Liver (tissue), 9 donors: ENCODE measurements around the gene GPR180. TPM values are rescaled to one million over a fixed set of nuclear protein-coding genes. Genes with fewer than 3 reads are reported as not detected.

Experiments
- DNase-seq: peaks from one replicate; pipeline ENCODE4 v3.0.0-alpha.2; 2017; ENCODE audit warnings: low spot score
- H3K27ac ChIP-seq, 2 donors: one replicate each; pipeline ENCODE4 v1.7.0; 2013; ENCODE audit warnings: inconsistent platforms in 2 of 2, low read length in 2 of 2, control low read depth in 1 of 2, low read depth in 1 of 2, mild to moderate bottlenecking in 1 of 2
- H3K27me3 ChIP-seq, 4 donors: one replicate each; pipeline versions ENCODE4 v1.6.1 to v1.7.0; 2013; ENCODE audit warnings: low read length in 3 of 4, inconsistent platforms in 1 of 4, mild to moderate bottlenecking in 1 of 4, moderate library complexity in 1 of 4; ENCODE audit not compliant: control insufficient read depth in 4 of 4, insufficient read depth in 4 of 4
- H3K36me3 ChIP-seq, 4 donors: one replicate each; pipeline versions ENCODE4 v1.6.1 to v1.7.0; 2013; ENCODE audit warnings: low read length in 3 of 4, mild to moderate bottlenecking in 3 of 4, low read depth in 1 of 4, moderate library complexity in 1 of 4; ENCODE audit not compliant: control insufficient read depth in 4 of 4, insufficient read depth in 3 of 4
- H3K4me1 ChIP-seq, 4 donors: one replicate each; pipeline versions ENCODE4 v1.6.1 to v1.7.0; 2013; ENCODE audit warnings: low read length in 3 of 4, mild to moderate bottlenecking in 3 of 4, moderate library complexity in 1 of 4; ENCODE audit not compliant: control insufficient read depth in 4 of 4, insufficient read depth in 4 of 4
- H3K4me3 ChIP-seq, 3 donors: one replicate each; pipeline versions ENCODE4 v1.6.1 to v1.7.0; 2013; ENCODE audit warnings: low read length in 3 of 3, control low read depth in 1 of 3, low read depth in 1 of 3, mild to moderate bottlenecking in 1 of 3
- H3K9ac ChIP-seq, 2 donors: one replicate each; pipeline ENCODE4 v1.7.0; 2013; ENCODE audit warnings: low read length in 2 of 2, mild to moderate bottlenecking in 2 of 2, moderate library complexity in 2 of 2, control low read depth in 1 of 2, low read depth in 1 of 2
- H3K9me3 ChIP-seq, 4 donors: one replicate each; pipeline versions ENCODE4 v1.6.1 to v1.7.0; 2013; ENCODE audit warnings: low read length in 3 of 4; ENCODE audit not compliant: control insufficient read depth in 4 of 4
- CTCF ChIP-seq: fragments of 150-350 bp; IDR thresholded peaks from 2 replicates; pipeline ENCODE4 v1.5.1; 2017; ENCODE audit warnings: improper control_type of control experiment, low read depth, low read length; ENCODE audit not compliant: missing input control
- EGR1 ChIP-seq, 2 donors: IDR thresholded peaks; 2 replicates each; pipeline ENCODE4 v1.6.1; 2016 to 2018; ENCODE audit warnings: antibody characterized with exemption in 2 of 2, low read depth in 2 of 2
- FOXA1 ChIP-seq: IDR thresholded peaks from 2 replicates; pipeline ENCODE4 v1.6.1; 2016; ENCODE audit warnings: antibody characterized with exemption
- FOXA2 ChIP-seq: IDR thresholded peaks from 2 replicates; pipeline ENCODE4 v1.6.1; 2016; ENCODE audit warnings: antibody characterized with exemption
- GABPA ChIP-seq, 2 donors: IDR thresholded peaks in 1 of 2; conservative IDR thresholded peaks in 1 of 2; 2 replicates each; pipeline ENCODE4 v1.6.1; 2016; ENCODE audit warnings: antibody characterized with exemption in 2 of 2, mild to moderate bottlenecking in 1 of 2, moderate library complexity in 1 of 2
- HNF4A ChIP-seq, 2 donors: conservative IDR thresholded peaks; 2 replicates each; pipeline ENCODE4 v1.6.1; 2016; ENCODE audit warnings: antibody characterized with exemption in 2 of 2, mild to moderate bottlenecking in 2 of 2
- HNF4G ChIP-seq: IDR thresholded peaks from 2 replicates; pipeline ENCODE4 v1.6.1; 2016; ENCODE audit warnings: antibody characterized with exemption
- JUND ChIP-seq, 2 donors: IDR thresholded peaks; 2 replicates each; pipeline ENCODE4 v1.6.1; 2016; ENCODE audit warnings: antibody characterized with exemption in 2 of 2
- MAX ChIP-seq: IDR thresholded peaks from 2 replicates; pipeline ENCODE4 v1.6.1; 2016; ENCODE audit warnings: antibody characterized with exemption
- NR2F2 ChIP-seq: IDR thresholded peaks from 2 replicates; pipeline ENCODE4 v1.6.1; 2016; ENCODE audit warnings: antibody characterized with exemption
- RAD21 ChIP-seq, 2 donors: IDR thresholded peaks; 2 replicates each; pipeline ENCODE4 v1.6.1; 2016; ENCODE audit warnings: antibody characterized with exemption in 2 of 2, mild to moderate bottlenecking in 2 of 2
- RXRA ChIP-seq, 2 donors: IDR thresholded peaks; 2 replicates each; pipeline ENCODE4 v1.6.1; 2017 to 2018; ENCODE audit warnings: antibody characterized with exemption in 2 of 2, mild to moderate bottlenecking in 1 of 2
- SP1 ChIP-seq: IDR thresholded peaks from 2 replicates; pipeline ENCODE4 v1.6.1; 2018; ENCODE audit warnings: antibody characterized with exemption, mild to moderate bottlenecking
- TAF1 ChIP-seq: conservative IDR thresholded peaks from 2 replicates; pipeline ENCODE4 v1.6.1; 2016; ENCODE audit warnings: antibody characterized with exemption, mild to moderate bottlenecking
- YY1 ChIP-seq: IDR thresholded peaks from 2 replicates; pipeline ENCODE4 v1.6.1; 2016; ENCODE audit warnings: antibody characterized with exemption, mild to moderate bottlenecking
- ZBTB33 ChIP-seq: IDR thresholded peaks from 2 replicates; pipeline ENCODE4 v1.6.1; 2016; ENCODE audit warnings: antibody characterized with exemption
- WGBS: extraction: QIAGEN DNeasy Blood & Tissue Kit; methylation state at CpG from one replicate; pipeline ENCODE4 v1.1.7; 2013; 5-methylcytosine and 5-hydroxymethylcytosine counted together
- polyA plus RNA-seq, 2 donors: library from polyadenylated mRNA; stranded (reverse) in 1 of 2; unstranded in 1 of 2; fragments of 200-250 nt in 1 of 2; fragments of >200 nt in 1 of 2; fragmentation: Nextera tagmentation in 1 of 2; extraction: Ambion mirVana in 1 of 2; gene quantifications; one replicate each; pipeline versions ENCODE4 v1.2.1 to v1.2.3, GENCODE V29; 2013 to 2015
- total RNA-seq, 2 donors: library from RNA; depleted of rRNA; stranded (reverse); fragments of >200 nt; gene quantifications; one replicate each; pipeline ENCODE4 v1.2.3, GENCODE V29; 2014
- TF ChIP-seq, protein P1 (sequence below): IDR thresholded peaks from 2 replicates; pipeline ENCODE4 v1.6.1; 2016; ENCODE audit warnings: antibody characterized with exemption, mild to moderate bottlenecking
- TF ChIP-seq, protein P2 (sequence below): IDR thresholded peaks from 2 replicates; pipeline ENCODE4 v1.6.1; 2016; ENCODE audit warnings: antibody characterized with exemption
- donor health status: healthy.
- donor health status: healthy.
- donor health status: healthy.
- donor health status: healthy.
- donor health status: healthy.

GPR180 gene
- total and polyA plus RNA-seq, 4 donors = 2.1 to 8.3 (median 2.8) TPM

DNA sequence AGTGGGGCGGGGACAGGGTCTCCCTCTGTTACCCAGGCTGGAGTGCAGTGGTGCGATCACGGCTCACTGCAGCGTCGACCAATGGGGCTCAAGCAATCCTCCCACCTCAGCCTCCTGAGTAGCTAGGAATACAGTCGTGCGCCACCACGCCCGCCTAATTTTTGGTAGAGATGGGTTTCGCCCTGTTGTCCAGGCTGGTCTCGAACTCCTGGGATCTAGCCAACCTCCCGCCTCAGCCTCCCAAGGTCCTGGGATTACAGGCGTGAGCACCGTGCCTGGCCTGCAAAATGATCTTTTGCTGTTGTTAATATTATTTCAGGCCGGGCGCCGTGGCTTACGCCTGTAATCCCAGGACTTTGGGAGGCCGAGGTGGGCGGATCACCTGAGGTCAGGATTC, 5.1 kb upstream of the GPR180 start:
- no peaks in the 10 kb centered on the region for H3K9me3 ChIP-seq
- no peaks in the 10 kb centered on the region for H3K27me3 ChIP-seq
- peak overlapping the region in 1 of 2 donors; percentile 88 for H3K27ac ChIP-seq
- DNase-seq = no peak
- H3K4me3 ChIP-seq = peak overlapping the region in 2 of 3 donors; percentile 73 to 85
- H3K9ac ChIP-seq = peak overlapping the region in 1 of 2 donors; percentile 25
- WGBS = 67% methylated on average over 20 of the region's 20 CpGs
- peaks cover 0 to 11% (median 3%) of the 10 kb centered on the region in 4 donors for H3K36me3 ChIP-seq
- H3K4me1 ChIP-seq = peaks cover 8 to 35% (median 21%) of the 10 kb centered on the region in 4 donors
- TF ChIP-seq, protein P1, sequence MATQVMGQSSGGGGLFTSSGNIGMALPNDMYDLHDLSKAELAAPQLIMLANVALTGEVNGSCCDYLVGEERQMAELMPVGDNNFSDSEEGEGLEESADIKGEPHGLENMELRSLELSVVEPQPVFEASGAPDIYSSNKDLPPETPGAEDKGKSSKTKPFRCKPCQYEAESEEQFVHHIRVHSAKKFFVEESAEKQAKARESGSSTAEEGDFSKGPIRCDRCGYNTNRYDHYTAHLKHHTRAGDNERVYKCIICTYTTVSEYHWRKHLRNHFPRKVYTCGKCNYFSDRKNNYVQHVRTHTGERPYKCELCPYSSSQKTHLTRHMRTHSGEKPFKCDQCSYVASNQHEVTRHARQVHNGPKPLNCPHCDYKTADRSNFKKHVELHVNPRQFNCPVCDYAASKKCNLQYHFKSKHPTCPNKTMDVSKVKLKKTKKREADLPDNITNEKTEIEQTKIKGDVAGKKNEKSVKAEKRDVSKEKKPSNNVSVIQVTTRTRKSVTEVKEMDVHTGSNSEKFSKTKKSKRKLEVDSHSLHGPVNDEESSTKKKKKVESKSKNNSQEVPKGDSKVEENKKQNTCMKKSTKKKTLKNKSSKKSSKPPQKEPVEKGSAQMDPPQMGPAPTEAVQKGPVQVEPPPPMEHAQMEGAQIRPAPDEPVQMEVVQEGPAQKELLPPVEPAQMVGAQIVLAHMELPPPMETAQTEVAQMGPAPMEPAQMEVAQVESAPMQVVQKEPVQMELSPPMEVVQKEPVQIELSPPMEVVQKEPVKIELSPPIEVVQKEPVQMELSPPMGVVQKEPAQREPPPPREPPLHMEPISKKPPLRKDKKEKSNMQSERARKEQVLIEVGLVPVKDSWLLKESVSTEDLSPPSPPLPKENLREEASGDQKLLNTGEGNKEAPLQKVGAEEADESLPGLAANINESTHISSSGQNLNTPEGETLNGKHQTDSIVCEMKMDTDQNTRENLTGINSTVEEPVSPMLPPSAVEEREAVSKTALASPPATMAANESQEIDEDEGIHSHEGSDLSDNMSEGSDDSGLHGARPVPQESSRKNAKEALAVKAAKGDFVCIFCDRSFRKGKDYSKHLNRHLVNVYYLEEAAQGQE = no peak
- no peak for TF ChIP-seq TAF1
- no peak for TF ChIP-seq MAX
- no peak for TF ChIP-seq RXRA (IDR thresholded peaks at IDR 0.05)
- no peak for TF ChIP-seq JUND (IDR thresholded peaks at IDR 0.05)
- TF ChIP-seq EGR1 (IDR thresholded peaks at IDR 0.05; ENCODE audit: low read depth in 2 of 2) = no peak
- TF ChIP-seq HNF4A (conservative IDR thresholded peaks at IDR 0.05) = no peak
- no peak for TF ChIP-seq HNF4G
- no peak for TF ChIP-seq ZBTB33
- TF ChIP-seq YY1 = no peak
- TF ChIP-seq CTCF = no peak
- no peak for TF ChIP-seq GABPA (IDR thresholded peaks at IDR 0.05 in 1 of 2, conservative IDR thresholded peaks at IDR 0.05 in 1 of 2)
- TF ChIP-seq NR2F2 = no peak
- TF ChIP-seq SP1 = no peak
- TF ChIP-seq FOXA1 = no peak
- TF ChIP-seq, protein P2, sequence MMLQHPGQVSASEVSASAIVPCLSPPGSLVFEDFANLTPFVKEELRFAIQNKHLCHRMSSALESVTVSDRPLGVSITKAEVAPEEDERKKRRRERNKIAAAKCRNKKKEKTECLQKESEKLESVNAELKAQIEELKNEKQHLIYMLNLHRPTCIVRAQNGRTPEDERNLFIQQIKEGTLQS = no peak
- no peak for TF ChIP-seq FOXA2
- no peak for TF ChIP-seq RAD21 (IDR thresholded peaks at IDR 0.05)
